GM12878 (cell line): ENCODE results near the gene KLRG1. TPM values are rescaled to one million over a fixed set of nuclear protein-coding genes. Genes with fewer than 3 reads are reported as not detected.

Experiments used
- ATAC-seq: fragments of 200-7000 bp; cut with Tn5 transposase; 3 replicates; pipeline ENCODE4 v1.9.1; 2020; ENCODE audit warnings: mild to moderate bottlenecking, moderate library complexity
- BruUV-seq: library from RNA; stranded (reverse); fragments of 400-500 nt; replicated peaks from 2 replicates; lab custom pipeline; 2021; lab: Mats Ljungman, UMichigan
- CTCF ChIA-PET: fragments of 300-600 bp; sonication (Branson Sonifier 250); formaldehyde crosslinking; extraction: SDS; loops from one replicate; lab custom pipeline; 2021; ENCODE audit warnings: inconsistent platforms; lab: Yijun Ruan, JAX
- POLR2A ChIA-PET: fragments of 350-600 bp; formaldehyde crosslinking; extraction: SDS; loops from one replicate; lab custom pipeline; 2021; ENCODE audit warnings: inconsistent platforms; lab: Charles Lee
- RAD21 ChIA-PET: fragments of 300-600 bp; sonication (Branson Sonifier 250); formaldehyde crosslinking; loops from one replicate; lab custom pipeline; 2023; ENCODE audit warnings: antibody characterized with exemption; ENCODE audit not compliant: unreplicated experiment; lab: Charles Lee
- SMC1A ChIA-PET: fragments of 300-600 bp; sonication (Branson Sonifier 250); formaldehyde crosslinking; loops from one replicate; lab custom pipeline; 2023; ENCODE audit not compliant: unreplicated experiment, uncharacterized antibody; lab: Charles Lee
- DNase-seq: peaks from one replicate; pipeline ENCODE4 v3.0.0-alpha.2; 2011; ENCODE audit warnings: low read depth, low spot score
- FAIRE-seq: peaks from 3 replicates; lab custom pipeline; 2011; peaks lifted over from hg19 to GRCh38; lab: Jason Lieb, UNC
- H2AFZ ChIP-seq: 2 replicates; pipeline ENCODE4 v1.6.0; 2011; ENCODE audit warnings: low read depth, low read length, control low read depth; ENCODE audit not compliant: control insufficient read depth
- H3K27ac ChIP-seq: 2 replicates; pipeline ENCODE4 v1.5.1; 2011; ENCODE audit warnings: control low read depth; ENCODE audit not compliant: control insufficient read depth, insufficient read depth
- H3K27me3 ChIP-seq, 2 experiments: replicated peaks in 1 of 2; 2 replicates each; pipeline versions ENCODE4 v1.6.0 to v1.6.1; 2011; ENCODE audit warnings: low read length in 1 of 2; ENCODE audit not compliant: control insufficient read depth in 2 of 2, insufficient read depth in 2 of 2
- H3K36me3 ChIP-seq, 2 experiments: 2 replicates each; pipeline ENCODE4 v1.5.1; 2011; ENCODE audit warnings: low read length in 1 of 2; ENCODE audit not compliant: control insufficient read depth in 2 of 2, insufficient read depth in 2 of 2
- H3K4me1 ChIP-seq: 2 replicates; pipeline ENCODE4 v1.6.1; 2011; ENCODE audit warnings: mild to moderate bottlenecking, low read length, moderate library complexity, mixed read lengths; ENCODE audit not compliant: control insufficient read depth, insufficient read depth
- H3K4me2 ChIP-seq: 2 replicates; pipeline ENCODE4 v1.6.0; 2011; ENCODE audit warnings: control low read depth; ENCODE audit not compliant: control insufficient read depth, insufficient read depth
- H3K4me3 ChIP-seq: fragments of 200-600 bp; sonication (generic); 2 replicates; pipeline ENCODE4 v1.5.1; 2016
- H3K79me2 ChIP-seq: 2 replicates; pipeline ENCODE4 v1.6.0; 2011; ENCODE audit warnings: low read length; ENCODE audit not compliant: control insufficient read depth, insufficient read depth
- H3K9ac ChIP-seq: 2 replicates; pipeline ENCODE4 v1.8.0; 2011; ENCODE audit warnings: low read length, control low read depth, mixed read lengths; ENCODE audit not compliant: control insufficient read depth, insufficient read depth
- H3K9me3 ChIP-seq: replicated peaks from 3 replicates; pipeline ENCODE4 v1.5.1; 2011; ENCODE audit warnings: mild to moderate bottlenecking, low read length; ENCODE audit not compliant: control insufficient read depth, insufficient read depth
- H4K20me1 ChIP-seq: 2 replicates; pipeline ENCODE4 v1.6.0; 2011; ENCODE audit not compliant: control insufficient read depth, insufficient read depth
- EED ChIP-seq: sonication (generic); IDR thresholded peaks from 2 replicates; pipeline ENCODE4 v1.6.1; 2016; ENCODE audit warnings: antibody characterized with exemption, low read depth
- HCFC1 ChIP-seq: fragments of 150-350 bp; IDR thresholded peaks from 2 replicates; pipeline ENCODE4 v1.6.1; 2014; ENCODE audit warnings: low read length
- POLR2A ChIP-seq: IDR thresholded peaks from 2 replicates; pipeline ENCODE4 v1.6.1; 2011; ENCODE audit warnings: low read depth, mild to moderate bottlenecking, low read length
- POLR2AphosphoS5 ChIP-seq: IDR thresholded peaks from 2 replicates; pipeline ENCODE4 v1.6.1; 2011; ENCODE audit warnings: mild to moderate bottlenecking, low read length, inconsistent platforms
- RUNX3 ChIP-seq: IDR thresholded peaks from 2 replicates; pipeline ENCODE4 v1.6.1; 2012; ENCODE audit warnings: low read length, inconsistent platforms
- WGBS: methylation state at CpG from one replicate; pipeline ENCODE4 v1.1.6; 2016; ENCODE audit warnings: low lambda C conversion rate; ENCODE audit not compliant: insufficient replicate concordance, insufficient coverage; ENCODE audit errors: missing lambda C conversion rate; 5-methylcytosine and 5-hydroxymethylcytosine counted together
- in situ Hi-C: fragments of 300-500 bp; cut with MboI; formaldehyde crosslinking; loops from 9 replicates; pipeline ENCODE4 v1.14.3; 2018; ENCODE audit warnings: mixed read lengths
- intact Hi-C: fragments of 100-400 bp; cut with micrococcal nuclease; formaldehyde crosslinking; loops from one replicate; pipeline ENCODE4 v1.14.2; 2022; ENCODE audit not compliant: unreplicated experiment
- polyA plus RNA-seq, 11 experiments: library from polyadenylated mRNA; depleted of rRNA in 4 of 11; unstranded in 6 of 11; stranded (reverse) in 5 of 11; fragments of >200 nt; fragmentation: Nextera tagmentation in 4 of 11; fragmentation: Illumina TruSeq in 1 of 11; extraction: Ambion mirVana in 4 of 11; extraction: Trizol in 1 of 11; gene quantifications; 1 replicate in 1 of 11; 2 replicates in 10 of 11; pipeline versions ENCODE4 v1.2.1 to v1.2.3, GENCODE V29; 2011 to 2016; ENCODE audit warnings: inconsistent platforms in 2 of 11, missing spikeins in 2 of 11, low read depth in 1 of 11
- total RNA-seq, 4 experiments: library from RNA; depleted of rRNA in 3 of 4; stranded (reverse); fragments of >200 nt in 3 of 4; fragmentation: Illumina TruSeq in 1 of 4; extraction: Trizol in 1 of 4; gene quantifications; 2 replicates each; pipeline versions ENCODE4 v1.2.1 to v1.2.3, GENCODE V29; 2013 to 2021
- TF ChIP-seq, protein P1 (sequence below): fragments of 450-650 bp; IDR thresholded peaks from 2 replicates; pipeline ENCODE4 v1.6.1; 2016; ENCODE audit warnings: mild to moderate bottlenecking, moderate library complexity, borderline replicate concordance

Gene KLRG1
- total and polyA plus RNA-seq, 10 of the 15 experiments (the other 5 are each of a cell fraction or from before 2014, with no cell fraction given) = 2.3 to 6.5 (median 3.9) TPM

DNA sequence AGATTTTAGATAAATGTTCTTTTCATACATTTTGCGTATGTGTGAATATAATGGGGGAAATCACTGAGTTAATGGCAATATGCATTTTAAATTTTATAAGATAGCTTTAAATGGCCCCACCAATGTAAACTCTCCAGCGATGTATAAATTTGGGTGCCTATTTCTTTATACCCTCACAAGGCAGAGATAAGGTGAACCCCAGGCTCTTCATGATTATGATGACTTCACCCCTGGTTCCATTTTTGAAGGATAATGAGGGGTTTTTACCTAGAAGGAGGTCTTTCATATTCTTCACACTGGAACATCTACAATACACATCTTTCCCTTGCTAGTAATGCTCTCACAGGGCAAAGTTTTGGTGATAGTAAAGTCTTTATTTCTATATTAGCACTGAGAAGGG lies 35.2 kb downstream of the KLRG1 start (continued):
- TF ChIP-seq, protein P1, sequence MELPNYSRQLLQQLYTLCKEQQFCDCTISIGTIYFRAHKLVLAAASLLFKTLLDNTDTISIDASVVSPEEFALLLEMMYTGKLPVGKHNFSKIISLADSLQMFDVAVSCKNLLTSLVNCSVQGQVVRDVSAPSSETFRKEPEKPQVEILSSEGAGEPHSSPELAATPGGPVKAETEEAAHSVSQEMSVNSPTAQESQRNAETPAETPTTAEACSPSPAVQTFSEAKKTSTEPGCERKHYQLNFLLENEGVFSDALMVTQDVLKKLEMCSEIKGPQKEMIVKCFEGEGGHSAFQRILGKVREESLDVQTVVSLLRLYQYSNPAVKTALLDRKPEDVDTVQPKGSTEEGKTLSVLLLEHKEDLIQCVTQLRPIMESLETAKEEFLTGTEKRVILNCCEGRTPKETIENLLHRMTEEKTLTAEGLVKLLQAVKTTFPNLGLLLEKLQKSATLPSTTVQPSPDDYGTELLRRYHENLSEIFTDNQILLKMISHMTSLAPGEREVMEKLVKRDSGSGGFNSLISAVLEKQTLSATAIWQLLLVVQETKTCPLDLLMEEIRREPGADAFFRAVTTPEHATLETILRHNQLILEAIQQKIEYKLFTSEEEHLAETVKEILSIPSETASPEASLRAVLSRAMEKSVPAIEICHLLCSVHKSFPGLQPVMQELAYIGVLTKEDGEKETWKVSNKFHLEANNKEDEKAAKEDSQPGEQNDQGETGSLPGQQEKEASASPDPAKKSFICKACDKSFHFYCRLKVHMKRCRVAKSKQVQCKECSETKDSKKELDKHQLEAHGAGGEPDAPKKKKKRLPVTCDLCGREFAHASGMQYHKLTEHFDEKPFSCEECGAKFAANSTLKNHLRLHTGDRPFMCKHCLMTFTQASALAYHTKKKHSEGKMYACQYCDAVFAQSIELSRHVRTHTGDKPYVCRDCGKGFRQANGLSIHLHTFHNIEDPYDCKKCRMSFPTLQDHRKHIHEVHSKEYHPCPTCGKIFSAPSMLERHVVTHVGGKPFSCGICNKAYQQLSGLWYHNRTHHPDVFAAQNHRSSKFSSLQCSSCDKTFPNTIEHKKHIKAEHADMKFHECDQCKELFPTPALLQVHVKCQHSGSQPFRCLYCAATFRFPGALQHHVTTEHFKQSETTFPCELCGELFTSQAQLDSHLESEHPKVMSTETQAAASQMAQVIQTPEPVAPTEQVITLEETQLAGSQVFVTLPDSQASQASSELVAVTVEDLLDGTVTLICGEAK = no peak
- TF ChIP-seq POLR2AphosphoS5 = no peak
- TF ChIP-seq EED = no peak
- TF ChIP-seq HCFC1 = no peak
- TF ChIP-seq, all 136 proteins: peak for 0

DNA sequence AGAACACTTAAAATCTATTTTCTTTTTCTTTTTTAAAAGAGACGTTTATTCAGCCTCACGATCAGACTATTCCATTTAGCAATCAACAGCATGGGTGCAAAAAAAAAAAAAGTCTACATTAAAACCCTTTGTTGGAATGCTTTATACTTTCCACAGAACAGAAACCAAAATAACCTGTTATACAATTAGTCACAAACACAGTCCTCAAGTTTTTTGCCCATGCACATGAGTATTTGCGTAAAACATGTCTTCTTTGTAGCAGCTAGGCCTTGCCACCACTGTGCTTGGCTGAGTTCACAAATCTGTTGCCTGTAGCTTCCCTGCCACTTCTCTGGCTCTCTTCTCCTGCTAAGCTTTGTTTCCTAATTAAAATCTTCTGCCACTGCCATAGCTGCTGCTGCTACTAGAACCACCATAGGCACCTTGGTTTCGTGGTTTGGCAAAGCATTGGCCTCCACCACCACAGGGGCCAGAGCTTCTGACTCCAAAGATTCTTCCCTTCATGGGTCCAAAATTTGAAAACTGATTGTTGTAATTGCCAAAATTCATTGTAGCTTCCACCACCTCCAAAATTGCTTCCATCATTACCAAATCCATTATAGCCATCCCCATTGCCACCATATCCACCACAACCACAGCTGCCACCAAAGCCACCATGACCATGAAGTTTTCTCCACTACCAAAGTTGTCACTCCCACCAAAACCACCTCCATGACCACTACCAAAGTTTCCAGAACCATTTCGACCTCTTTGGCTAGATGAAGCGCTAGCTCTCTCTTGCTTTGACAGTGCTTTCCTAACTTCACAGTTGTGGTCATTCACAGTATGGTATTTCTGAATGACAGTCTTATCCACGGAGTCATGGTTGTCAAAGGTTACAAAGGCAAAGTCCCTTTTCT lies 38.1 kb downstream of the KLRG1 start:
- ChIA-PET CTCF (interaction anchor here (0.7 to 1.2 kb wide), 3 partner anchors 10 to 19 kb away, joined by 3 to 4 read pairs (median 3); no protein-coding TSS in a partner anchor), POLR2A (no interaction called here)
- 63% methylated on average over 7 of the region's 7 CpGs for WGBS

More for the DNA sequence above, 38.1 kb downstream of the KLRG1 start:
- Histone ChIP-seq H3K36me3 (no peaks in the 10 kb centered on the region), H4K20me1 (no peaks in the 10 kb centered on the region), H3K79me2 (no peaks in the 10 kb centered on the region), H3K4me1 (no peaks in the 10 kb centered on the region), H3K9ac (no peak overlapping the region), H3K9me3 (no peaks in the 10 kb centered on the region), H2AFZ (no peak overlapping the region), H3K4me3 (no peak overlapping the region), H3K27ac (no peak overlapping the region), H3K4me2 (no peak overlapping the region), H3K27me3 (no peaks in the 10 kb centered on the region)
- BruUV-seq = no TSS peak
- TF ChIP-seq RUNX3 (0 out of 2 replicates have a peak, but pooled peaks have one; percentile 16), POLR2A (no peak)
- in situ Hi-C loops (no loop called here), intact Hi-C loops (no loop called here)
- DNase-seq = no peak
- ATAC-seq = no peak
- SMC1A ChIA-PET = no interaction called here
- RAD21 ChIA-PET = interaction anchor here (1.9 kb wide), 1 partner anchor 11 kb away, joined by 6 read pairs; no protein-coding TSS in a partner anchor
- no peak for FAIRE-seq
